Endothelial cell of umbilical vein (primary cell): ENCODE measurements around the gene RINT1.

ENCODE experiments used
- CTCF ChIP-seq, 2 donors: IDR thresholded peaks; 1 replicate in 1 of 2; 2 replicates in 1 of 2; pipeline ENCODE4 v1.5.1; 2011; ENCODE audit warnings: low read length in 2 of 2, mild to moderate bottlenecking in 2 of 2, moderate library complexity in 2 of 2, control low read depth in 1 of 2, inconsistent platforms in 1 of 2, low read depth in 1 of 2; ENCODE audit not compliant: insufficient read depth in 1 of 2; ENCODE audit errors: extremely low read depth in 1 of 2
- EZH2 ChIP-seq: IDR thresholded peaks from 2 replicates; pipeline ENCODE4 v1.6.1; 2012; ENCODE audit warnings: borderline replicate concordance, low read depth, mild to moderate bottlenecking, moderate library complexity, low read length, inconsistent platforms; ENCODE audit not compliant: severe bottlenecking
- JUN ChIP-seq: IDR thresholded peaks from 2 replicates; pipeline ENCODE4 v1.6.1; 2011; ENCODE audit warnings: borderline replicate concordance, low read depth; ENCODE audit not compliant: insufficient read length, insufficient read depth
- MAX ChIP-seq: IDR thresholded peaks from 2 replicates; pipeline ENCODE4 v1.6.1; 2011; ENCODE audit not compliant: insufficient read depth, insufficient read length
- POLR2A ChIP-seq: IDR thresholded peaks from 2 replicates; pipeline ENCODE4 v1.6.1; 2012; ENCODE audit warnings: low read depth, mild to moderate bottlenecking, control low read depth, low read length
- POLR2AphosphoS5 ChIP-seq: IDR thresholded peaks from 2 replicates; pipeline ENCODE4 v1.6.1; 2012; ENCODE audit warnings: low read depth, mild to moderate bottlenecking, control low read depth, low read length, moderate library complexity; ENCODE audit not compliant: insufficient read depth

GRCh38 chr7:105602325-105603305, 70.6 kb downstream of the RINT1 start:
- TF ChIP-seq POLR2AphosphoS5 (no peak), CTCF (IDR thresholded peaks at IDR 0.05; ENCODE audit: extremely low read depth in 1 of 2, insufficient read depth in 1 of 2, low read depth in 1 of 2, low read length in 2 of 2) (no peak), EZH2 (no peak), MAX (no peak), POLR2A (no peak), JUN (no peak)
